Suprapubic skin (tissue), 4 donors: ENCODE results near the gene ZNF418. TPM values are rescaled to one million over a fixed set of nuclear protein-coding genes. Genes with fewer than 3 reads are reported as not detected.
"Not testable (repeated sequence)": the region's sequence is repeated elsewhere in the genome, so short reads cannot be mapped to it uniquely, and the experiment has no call there.

Experiments used
- DNase-seq, 2 donors: peaks; one replicate each; pipeline ENCODE4 v3.0.0-alpha.2; 2019; ENCODE audit warnings: low spot score in 2 of 2
- H3K27ac ChIP-seq: fragments of 200-600 bp; sonication (generic); one replicate; pipeline ENCODE4 v1.5.1; 2019
- H3K27me3 ChIP-seq: fragments of 200-600 bp; sonication (generic); one replicate; pipeline ENCODE4 v1.5.1; 2019
- H3K36me3 ChIP-seq: fragments of 200-600 bp; sonication (generic); one replicate; pipeline ENCODE4 v1.5.1; 2019
- H3K4me1 ChIP-seq: fragments of 200-600 bp; sonication (generic); one replicate; pipeline ENCODE4 v1.5.1; 2019
- H3K4me3 ChIP-seq: fragments of 200-600 bp; sonication (generic); one replicate; pipeline ENCODE4 v1.5.1; 2019; ENCODE audit warnings: mild to moderate bottlenecking
- H3K9me3 ChIP-seq: fragments of 200-600 bp; sonication (generic); one replicate; pipeline ENCODE4 v1.5.1; 2019
- CTCF ChIP-seq, 2 donors: fragments of 200-600 bp in 1 of 2; fragments of 450-650 bp in 1 of 2; sonication (generic) in 1 of 2; IDR thresholded peaks; one replicate each; pipeline ENCODE4 v1.5.1; 2016 to 2019; ENCODE audit warnings: antibody characterized with exemption in 2 of 2, mild to moderate bottlenecking in 1 of 2, moderate library complexity in 1 of 2
- EP300 ChIP-seq: sonication (generic); formaldehyde crosslinking; IDR thresholded peaks from one replicate; pipeline ENCODE4 v1.6.1; 2017; ENCODE audit warnings: antibody characterized with exemption
- POLR2A ChIP-seq, 2 donors: fragments of 450-650 bp; IDR thresholded peaks; one replicate each; pipeline ENCODE4 v1.6.1; 2017; ENCODE audit warnings: antibody characterized with exemption in 2 of 2, mild to moderate bottlenecking in 2 of 2, moderate library complexity in 2 of 2
- POLR2AphosphoS5 ChIP-seq, 3 donors: sonication (generic); formaldehyde crosslinking; IDR thresholded peaks; one replicate each; pipeline ENCODE4 v1.6.1; 2017; ENCODE audit warnings: antibody characterized with exemption in 3 of 3
- WGBS: methylation state at CpG from one replicate; pipeline ENCODE4 v1.1.5; 2018; 5-methylcytosine and 5-hydroxymethylcytosine counted together
- total RNA-seq, 4 donors: library from RNA; depleted of rRNA; stranded (reverse); fragments of >200 nt; gene quantifications; one replicate each; pipeline ENCODE4 v1.1.0, GENCODE V29; 2016

The ZNF418 gene
- total RNA-seq, 4 donors from 2014 or later: 1.2 to 33.4 (median 4.5) TPM

- DNase-seq: no peak
- Histone ChIP-seq H3K36me3 (peaks cover 4% of the 10 kb centered on the region), H3K27ac (no peak overlapping the region), H3K4me1 (no peaks in the 10 kb centered on the region), H3K9me3 (no peaks in the 10 kb centered on the region), H3K4me3 (no peak overlapping the region), H3K27me3 (no peaks in the 10 kb centered on the region)
- TF ChIP-seq EP300 (no peak), POLR2A (IDR thresholded peaks at IDR 0.05) (no peak), POLR2AphosphoS5 (IDR thresholded peaks at IDR 0.05) (no peak), CTCF (IDR thresholded peaks at IDR 0.05) (no peak)
- WGBS: 62% methylated on average over 5 of the region's 5 CpGs
Observed at GRCh38 chr19:57900311-57900710, 34.9 kb downstream of the ZNF418 start.

DNA sequence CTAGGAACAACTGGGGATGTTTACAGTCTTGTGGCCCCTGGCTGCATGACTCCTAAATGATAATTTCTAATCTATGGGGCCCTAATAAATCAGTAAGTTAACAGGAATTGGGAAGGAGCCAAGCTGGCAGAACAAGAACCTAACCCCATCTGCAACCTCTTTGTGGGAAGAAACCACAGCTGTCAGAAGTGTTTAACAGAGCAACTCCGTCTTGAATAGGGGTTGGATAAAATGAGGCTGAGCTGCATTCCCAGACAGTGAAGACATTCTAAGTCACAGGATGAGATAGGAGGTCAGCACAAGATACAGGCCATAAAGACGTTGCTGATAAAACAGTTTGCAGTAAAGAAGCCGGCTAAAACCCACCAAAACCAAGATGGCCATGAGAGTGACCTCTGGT is 44.5 kb downstream of the ZNF418 start:
- not testable (repeated sequence) for H3K9me3 ChIP-seq, H3K27ac ChIP-seq, H3K4me3 ChIP-seq, H3K4me1 ChIP-seq, H3K27me3 ChIP-seq, DNase-seq, H3K36me3 ChIP-seq
- 47% methylated on average over 3 of the region's 3 CpGs for WGBS

GRCh38 chr19:57888560-57889231 is 46.5 kb downstream of the ZNF418 start, which contains the start of gene ZNF814:
ZNF814 (minus strand) TSS chr19:57889037; CDS start chr19:57888802, 235 bp downstream.
- H3K36me3 ChIP-seq: peaks cover 8% of the 10 kb centered on the region
- H3K27me3 ChIP-seq: no peaks in the 10 kb centered on the region
- 0% methylated on average over 10 of the region's 43 CpGs for WGBS
- TF ChIP-seq POLR2A (IDR thresholded peaks at IDR 0.05) (no peak), EP300 (no peak), POLR2AphosphoS5 (IDR thresholded peaks at IDR 0.05) (peak in 1 of 3 donors; percentile 46), CTCF (IDR thresholded peaks at IDR 0.05) (peak in 1 of 2 donors; percentile 23)
- H3K27ac ChIP-seq: peak within 1 kb of the TSS; percentile 77
- peak; percentile 84 to 85 for DNase-seq
- H3K9me3 ChIP-seq: no peaks in the 10 kb centered on the region
- H3K4me1 ChIP-seq: peaks cover 6% of the 10 kb centered on the region
- peak within 1 kb of the TSS; percentile 52 for H3K4me3 ChIP-seq

DNA sequence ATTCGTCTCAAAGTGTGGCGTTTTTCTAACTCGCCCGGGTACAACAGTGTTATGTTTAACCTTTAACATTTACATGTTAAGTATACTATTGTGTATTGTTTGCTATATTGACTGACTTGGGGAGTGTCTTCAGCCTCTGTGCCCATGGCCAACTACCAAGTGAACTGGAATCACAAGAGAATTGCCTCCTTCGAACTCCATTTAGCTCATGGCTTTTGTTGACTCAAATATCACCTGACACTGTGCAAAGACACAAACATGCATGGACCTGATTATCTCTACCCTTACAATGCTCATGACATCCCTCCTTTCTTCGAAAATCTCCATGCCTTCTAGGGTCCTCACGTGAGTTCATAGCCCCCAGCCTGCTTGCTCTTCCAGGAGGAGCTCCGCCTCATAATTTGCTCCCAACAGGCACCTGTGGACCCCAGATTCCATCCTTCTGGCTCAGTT is 47.1 kb downstream of the ZNF418 start:
- DNase-seq: no peak
- H3K9me3 ChIP-seq: no peaks in the 10 kb centered on the region
- TF ChIP-seq POLR2A (IDR thresholded peaks at IDR 0.05) (no peak), POLR2AphosphoS5 (IDR thresholded peaks at IDR 0.05) (no peak), EP300 (no peak)
- H3K27me3 ChIP-seq: no peaks in the 10 kb centered on the region
- WGBS: 2% methylated on average over 8 of the region's 8 CpGs
- peaks cover 12% of the 10 kb centered on the region for H3K36me3 ChIP-seq
- H3K4me1 ChIP-seq: peaks cover 6% of the 10 kb centered on the region
- peak overlapping the region; percentile 77 for H3K27ac ChIP-seq
- peak overlapping the region; percentile 52 for H3K4me3 ChIP-seq

DNA sequence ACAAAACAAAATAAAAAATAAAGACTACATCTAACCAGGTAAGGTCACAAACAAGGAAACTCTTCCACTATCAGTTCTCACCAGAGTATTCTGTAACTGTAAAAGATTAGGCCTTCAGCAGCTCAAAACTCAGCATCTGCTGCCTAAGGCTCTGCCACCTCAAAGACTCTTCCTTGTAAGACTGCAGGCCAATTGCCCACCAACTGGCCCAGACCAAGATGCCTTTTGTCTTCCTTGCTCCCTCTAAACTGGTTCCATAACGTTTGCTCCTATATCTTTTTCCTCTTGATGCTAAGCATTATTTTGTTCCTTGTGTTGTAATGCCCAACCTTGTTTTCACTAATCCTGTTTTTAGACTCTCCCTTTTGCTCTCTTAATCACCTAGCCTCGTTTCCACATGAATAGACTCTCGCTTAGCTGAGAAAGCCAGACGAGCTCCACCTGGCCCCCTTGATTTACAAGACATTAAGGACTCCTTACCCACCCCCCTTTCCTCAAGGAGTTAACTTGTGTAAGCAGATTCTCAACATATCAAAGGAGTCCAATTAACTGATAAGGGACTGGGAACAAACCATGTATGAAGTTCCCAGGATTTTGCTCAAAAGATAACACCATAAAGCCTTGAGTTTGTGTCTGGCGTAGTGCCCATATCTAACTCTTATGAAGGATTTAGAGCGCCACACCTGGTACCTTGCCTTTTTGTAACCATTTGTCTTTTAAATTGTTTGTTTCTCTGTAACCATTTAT is 47.8 kb downstream of the ZNF418 start:
- DNase-seq: no peak

More for the DNA sequence above, 47.8 kb downstream of the ZNF418 start:
- peaks cover 6% of the 10 kb centered on the region for H3K4me1 ChIP-seq
- 24% methylated on average over 6 of the region's 6 CpGs for WGBS
- no peak for TF ChIP-seq POLR2A (IDR thresholded peaks at IDR 0.05)
- no peak for TF ChIP-seq POLR2AphosphoS5 (IDR thresholded peaks at IDR 0.05)
- no peak for TF ChIP-seq CTCF (IDR thresholded peaks at IDR 0.05)
- TF ChIP-seq EP300: no peak
- H3K27ac ChIP-seq: no peak overlapping the region
- no peaks in the 10 kb centered on the region for H3K9me3 ChIP-seq
- H3K27me3 ChIP-seq: no peaks in the 10 kb centered on the region
- peak overlapping the region; percentile 52 for H3K4me3 ChIP-seq
- H3K36me3 ChIP-seq: peaks cover 15% of the 10 kb centered on the region
